Retinal pigment epithelial cell (primary cell): Measurements from ENCODE around the gene TEKT5.
"Not testable (repeated sequence)": the region's sequence is repeated elsewhere in the genome, so short reads cannot be mapped to it uniquely, and the experiment has no call there.

Source experiments
- DNase-seq: peaks from one replicate; pipeline ENCODE4 v3.0.0-alpha.2; 2010; ENCODE audit warnings: low read depth
- H3K4me3 ChIP-seq: 2 replicates; pipeline ENCODE4 v1.5.1; 2011; ENCODE audit warnings: mild to moderate bottlenecking, low read length, control low read depth, moderate library complexity
- CTCF ChIP-seq: conservative IDR thresholded peaks from 2 replicates; pipeline ENCODE4 v1.5.1; 2011; ENCODE audit warnings: low read depth, low read length, control low read depth, inconsistent platforms

TEKT5 gene

GRCh38 chr16:10652730-10653590 lies 41.8 kb downstream of the TEKT5 start:
- TF ChIP-seq CTCF = no peak
- H3K4me3 ChIP-seq = peak overlapping the region; percentile 35
- peak; percentile 53 for DNase-seq

- not testable (repeated sequence) for H3K4me3 ChIP-seq, DNase-seq
Observed at GRCh38 chr16:10649098-10649497, 45.6 kb downstream of the TEKT5 start.

GRCh38 chr16:10647721-10648296 lies 46.9 kb downstream of the TEKT5 start:
- no peak for DNase-seq
- H3K4me3 ChIP-seq = no peak overlapping the region
- TF ChIP-seq CTCF = no peak

GRCh38 chr16:10647264-10647720 lies 47.4 kb downstream of the TEKT5 start:
- DNase-seq = no peak
- no peak for TF ChIP-seq CTCF

GRCh38 chr16:10646581-10647263 lies 48.0 kb downstream of the TEKT5 start:
- no peak overlapping the region for H3K4me3 ChIP-seq
- no peak for TF ChIP-seq CTCF
- no peak for DNase-seq

More at GRCh38 chr16:10647264-10647720, 47.4 kb downstream of the TEKT5 start:
- H3K4me3 ChIP-seq = no peak overlapping the region

GRCh38 chr16:10646228-10646580 lies 48.5 kb downstream of the TEKT5 start:
- TF ChIP-seq CTCF = no peak
- no peak for DNase-seq
- H3K4me3 ChIP-seq = no peak overlapping the region

- DNase-seq = no peak
- H3K4me3 ChIP-seq = no peak overlapping the region
- no peak for TF ChIP-seq CTCF
Observed at GRCh38 chr16:10644092-10644491, 50.6 kb downstream of the TEKT5 start.
